OCI-LY1 (cell line): ENCODE results near the gene CFAP20DC.

Experiments used
- H2AFZ ChIP-seq: fragments of 200-600 bp; sonication (generic), shearing (Covaris generic); 2 replicates; pipeline ENCODE4 v1.6.0; 2014; ENCODE audit warnings: antibody characterized with exemption, mild to moderate bottlenecking, low read length
- H3F3A ChIP-seq: fragments of 200-600 bp; sonication (generic), shearing (Covaris generic); 2 replicates; pipeline ENCODE4 v1.6.0; 2014; ENCODE audit warnings: mild to moderate bottlenecking, antibody characterized with exemption, low read length, moderate library complexity; ENCODE audit not compliant: insufficient read depth
- H3K27ac ChIP-seq: fragments of 200-600 bp; sonication (generic); 2 replicates; pipeline ENCODE4 v1.5.1; 2014; ENCODE audit warnings: low read length, mixed run types, mild to moderate bottlenecking, low read depth; ENCODE audit not compliant: poor library complexity, severe bottlenecking
- H3K27me3 ChIP-seq: fragments of 200-600 bp; sonication (generic); 2 replicates; pipeline ENCODE4 v1.6.0; 2014; ENCODE audit warnings: antibody characterized with exemption, mild to moderate bottlenecking, low read length, moderate library complexity; ENCODE audit not compliant: insufficient read depth
- H3K36me3 ChIP-seq: fragments of 200-600 bp; sonication (generic); 2 replicates; pipeline ENCODE4 v1.6.1; 2014; ENCODE audit warnings: mild to moderate bottlenecking, antibody characterized with exemption, low read length, moderate library complexity, mixed read lengths; ENCODE audit not compliant: insufficient read depth
- H3K4me1 ChIP-seq: fragments of 200-600 bp; sonication (generic); 2 replicates; pipeline ENCODE4 v1.5.1; 2014; ENCODE audit warnings: mild to moderate bottlenecking, low read length, moderate library complexity; ENCODE audit not compliant: insufficient read depth, severe bottlenecking
- H3K4me2 ChIP-seq: fragments of 200-600 bp; sonication (generic), shearing (Covaris generic); 2 replicates; pipeline ENCODE4 v1.6.1; 2014; ENCODE audit warnings: low read length
- H3K4me3 ChIP-seq: fragments of 200-600 bp; sonication (generic); 2 replicates; pipeline ENCODE4 v1.5.1; 2014; ENCODE audit warnings: low read length, low read depth, mild to moderate bottlenecking, mixed read lengths; ENCODE audit not compliant: poor library complexity, severe bottlenecking
- H3K79me2 ChIP-seq: fragments of 200-600 bp; shearing (Covaris generic); 2 replicates; pipeline ENCODE4 v1.6.1; 2016; ENCODE audit warnings: mixed run types, low read length, mixed read lengths; ENCODE audit not compliant: insufficient read depth
- H3K9ac ChIP-seq: fragments of 200-600 bp; sonication (generic), shearing (Covaris generic); 2 replicates; pipeline ENCODE4 v1.6.1; 2014; ENCODE audit warnings: mild to moderate bottlenecking, low read length, mixed read lengths
- H3K9me2 ChIP-seq: fragments of 200-600 bp; sonication (generic), shearing (Covaris generic); 2 replicates; pipeline ENCODE4 v1.6.1; 2014; ENCODE audit warnings: low read depth, mild to moderate bottlenecking, low read length, mixed read lengths
- H3K9me3 ChIP-seq: fragments of 200-600 bp; shearing (Covaris generic); 2 replicates; pipeline ENCODE4 v1.6.1; 2014; ENCODE audit warnings: low read length, mixed read lengths
- H4K20me1 ChIP-seq: fragments of 200-600 bp; sonication (generic), shearing (Covaris generic); 2 replicates; pipeline ENCODE4 v1.6.0; 2016; ENCODE audit warnings: mild to moderate bottlenecking, low read length; ENCODE audit not compliant: insufficient read depth
- CTCF ChIP-seq: fragments of 200-600 bp; sonication (generic), shearing (Covaris generic); IDR thresholded peaks from 2 replicates; pipeline ENCODE4 v1.5.1; 2017; ENCODE audit warnings: mild to moderate bottlenecking, antibody characterized with exemption, low read length, moderate library complexity, mixed read lengths
- EZH2 ChIP-seq: fragments of 200-600 bp; sonication (generic), shearing (Covaris generic); IDR thresholded peaks from 2 replicates; pipeline ENCODE4 v1.8.0; 2017; ENCODE audit warnings: borderline replicate concordance, mixed run types, mild to moderate bottlenecking, antibody characterized with exemption, low read length, moderate library complexity, mixed read lengths

The CFAP20DC gene

DNA sequence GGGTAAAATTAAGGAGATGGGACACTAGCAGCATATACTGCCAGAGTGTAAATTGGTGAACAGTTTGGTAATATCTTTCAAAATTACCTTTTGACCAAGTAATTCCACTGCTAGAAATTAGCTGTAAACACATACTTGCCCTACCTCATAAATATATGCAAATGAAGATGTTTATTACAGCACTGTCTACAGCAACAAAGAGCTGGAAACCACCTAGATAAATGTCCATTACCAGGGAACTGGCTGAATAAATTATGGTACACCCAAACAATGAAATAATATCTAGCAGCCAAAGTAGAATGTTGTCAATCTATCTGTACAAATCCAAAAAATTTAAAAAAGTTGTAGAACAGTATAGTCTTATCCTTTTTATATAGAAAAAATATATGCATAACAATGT, 277.4 kb downstream of the CFAP20DC start:
- no peaks in the 10 kb centered on the region for H3F3A ChIP-seq
- no peak overlapping the region for H3K27ac ChIP-seq
- H3K4me1 ChIP-seq: no peaks in the 10 kb centered on the region
- TF ChIP-seq EZH2: no peak
- no peak for TF ChIP-seq CTCF
- H3K9me3 ChIP-seq: no peaks in the 10 kb centered on the region
- H3K9ac ChIP-seq: no peak overlapping the region
- H3K9me2 ChIP-seq: no peaks in the 10 kb centered on the region
- no peaks in the 10 kb centered on the region for H4K20me1 ChIP-seq
- no peaks in the 10 kb centered on the region for H3K27me3 ChIP-seq
- H2AFZ ChIP-seq: no peak overlapping the region
- no peak overlapping the region for H3K4me2 ChIP-seq
- H3K79me2 ChIP-seq: no peaks in the 10 kb centered on the region
- no peak overlapping the region for H3K4me3 ChIP-seq
- no peaks in the 10 kb centered on the region for H3K36me3 ChIP-seq

DNA sequence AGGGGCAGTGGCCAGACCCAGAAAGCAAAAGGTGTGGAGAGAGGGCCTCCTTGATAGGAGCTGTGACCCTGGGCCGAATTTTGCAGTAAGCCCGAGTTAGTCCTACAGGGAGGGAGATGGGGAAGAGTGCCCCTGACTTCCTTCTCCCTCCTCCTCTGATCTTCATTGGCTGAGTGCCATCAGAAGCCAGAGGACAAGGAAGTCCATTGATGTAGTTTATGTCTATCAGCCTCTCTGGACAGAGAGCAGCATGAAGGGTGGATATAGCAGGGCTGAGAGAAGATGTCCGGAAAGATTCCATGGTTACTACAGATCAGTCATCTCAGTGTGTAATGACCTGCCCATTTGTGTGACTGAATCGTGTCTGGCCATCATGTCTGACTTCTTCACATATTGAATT, 280.8 kb downstream of the CFAP20DC start:
- H3K79me2 ChIP-seq: no peaks in the 10 kb centered on the region
- TF ChIP-seq CTCF (no peak), EZH2 (no peak)
- H4K20me1 ChIP-seq: no peaks in the 10 kb centered on the region
- H3K4me3 ChIP-seq: no peak overlapping the region
- no peaks in the 10 kb centered on the region for H3F3A ChIP-seq
- H3K36me3 ChIP-seq: no peaks in the 10 kb centered on the region
- no peak overlapping the region for H3K27ac ChIP-seq
- no peak overlapping the region for H3K4me2 ChIP-seq
- no peaks in the 10 kb centered on the region for H3K9me2 ChIP-seq
- no peak overlapping the region for H3K9ac ChIP-seq
- no peaks in the 10 kb centered on the region for H3K27me3 ChIP-seq
- no peaks in the 10 kb centered on the region for H3K4me1 ChIP-seq
- H2AFZ ChIP-seq: no peak overlapping the region
- H3K9me3 ChIP-seq: no peaks in the 10 kb centered on the region

- TF ChIP-seq CTCF (no peak), EZH2 (no peak)
- no peak overlapping the region for H3K4me2 ChIP-seq
- no peaks in the 10 kb centered on the region for H3F3A ChIP-seq
- H3K27ac ChIP-seq: no peak overlapping the region
- no peaks in the 10 kb centered on the region for H3K9me2 ChIP-seq
- H3K9ac ChIP-seq: no peak overlapping the region
- H3K4me3 ChIP-seq: no peak overlapping the region
- H3K9me3 ChIP-seq: no peaks in the 10 kb centered on the region
- H3K36me3 ChIP-seq: no peaks in the 10 kb centered on the region
- no peaks in the 10 kb centered on the region for H3K27me3 ChIP-seq
- no peaks in the 10 kb centered on the region for H4K20me1 ChIP-seq
- no peaks in the 10 kb centered on the region for H3K4me1 ChIP-seq
- no peaks in the 10 kb centered on the region for H3K79me2 ChIP-seq
- no peak overlapping the region for H2AFZ ChIP-seq
These were observed 283.1 kb downstream of the CFAP20DC start for GRCh38 chr3:58766587-58767282.
